K562 (cell line): Measurements from ENCODE around the gene RUNDC1.

Experiments used
- SETDB1 ChIP-seq: IDR thresholded peaks from one replicate; pipeline ENCODE4 v1.6.1; 2012; ENCODE audit warnings: low read length, control low read depth, inconsistent platforms
- TF ChIP-seq, protein P1 (sequence below): fragments of 450-650 bp; formaldehyde crosslinking; conservative IDR thresholded peaks from 2 replicates; pipeline ENCODE4 v1.4.0; 2022; ENCODE audit warnings: mild to moderate bottlenecking, missing genetic modification characterization
- TF ChIP-seq, protein P2 (sequence below), 3 experiments: IDR thresholded peaks in 2 of 3; conservative IDR thresholded peaks in 1 of 3; 2 replicates each; pipeline ENCODE4 v1.5.1; 2011 to 2012; ENCODE audit warnings: low read length in 3 of 3, mild to moderate bottlenecking in 3 of 3, control low read depth in 2 of 3, improper control_type of control experiment in 1 of 3, inconsistent platforms in 1 of 3, low read depth in 1 of 3, mixed read lengths in 1 of 3, moderate library complexity in 1 of 3; ENCODE audit not compliant: insufficient read depth in 2 of 3
- TF ChIP-seq, protein P3 (sequence below): fragments of 450-650 bp; formaldehyde crosslinking; IDR thresholded peaks from 2 replicates; pipeline ENCODE4 v1.4.0; 2022; ENCODE audit warnings: missing genetic modification characterization

DNA sequence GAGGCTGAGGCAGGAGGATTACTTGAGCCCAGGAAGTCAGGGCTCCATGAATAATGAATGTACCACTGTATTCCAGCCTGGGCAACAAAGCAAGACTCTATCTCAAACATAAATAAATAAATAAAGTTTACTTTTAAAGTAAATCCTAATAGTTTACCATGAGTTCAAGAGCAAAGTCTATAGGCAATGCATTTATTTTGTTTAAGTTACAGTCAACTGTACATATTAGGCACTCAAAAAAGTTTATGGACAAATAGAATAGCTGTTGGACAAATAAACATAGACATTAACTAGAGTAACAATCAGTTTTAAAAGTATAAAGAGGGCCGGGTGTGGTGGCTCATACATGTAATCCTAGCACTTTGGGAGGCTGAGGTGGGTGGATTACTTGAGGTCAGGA is 12.4 kb upstream of the RUNDC1 start:
- TF ChIP-seq, protein P1, sequence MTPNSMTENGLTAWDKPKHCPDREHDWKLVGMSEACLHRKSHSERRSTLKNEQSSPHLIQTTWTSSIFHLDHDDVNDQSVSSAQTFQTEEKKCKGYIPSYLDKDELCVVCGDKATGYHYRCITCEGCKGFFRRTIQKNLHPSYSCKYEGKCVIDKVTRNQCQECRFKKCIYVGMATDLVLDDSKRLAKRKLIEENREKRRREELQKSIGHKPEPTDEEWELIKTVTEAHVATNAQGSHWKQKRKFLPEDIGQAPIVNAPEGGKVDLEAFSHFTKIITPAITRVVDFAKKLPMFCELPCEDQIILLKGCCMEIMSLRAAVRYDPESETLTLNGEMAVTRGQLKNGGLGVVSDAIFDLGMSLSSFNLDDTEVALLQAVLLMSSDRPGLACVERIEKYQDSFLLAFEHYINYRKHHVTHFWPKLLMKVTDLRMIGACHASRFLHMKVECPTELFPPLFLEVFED (CRISPR knock-in tag): no peak
- TF ChIP-seq, protein P2, sequence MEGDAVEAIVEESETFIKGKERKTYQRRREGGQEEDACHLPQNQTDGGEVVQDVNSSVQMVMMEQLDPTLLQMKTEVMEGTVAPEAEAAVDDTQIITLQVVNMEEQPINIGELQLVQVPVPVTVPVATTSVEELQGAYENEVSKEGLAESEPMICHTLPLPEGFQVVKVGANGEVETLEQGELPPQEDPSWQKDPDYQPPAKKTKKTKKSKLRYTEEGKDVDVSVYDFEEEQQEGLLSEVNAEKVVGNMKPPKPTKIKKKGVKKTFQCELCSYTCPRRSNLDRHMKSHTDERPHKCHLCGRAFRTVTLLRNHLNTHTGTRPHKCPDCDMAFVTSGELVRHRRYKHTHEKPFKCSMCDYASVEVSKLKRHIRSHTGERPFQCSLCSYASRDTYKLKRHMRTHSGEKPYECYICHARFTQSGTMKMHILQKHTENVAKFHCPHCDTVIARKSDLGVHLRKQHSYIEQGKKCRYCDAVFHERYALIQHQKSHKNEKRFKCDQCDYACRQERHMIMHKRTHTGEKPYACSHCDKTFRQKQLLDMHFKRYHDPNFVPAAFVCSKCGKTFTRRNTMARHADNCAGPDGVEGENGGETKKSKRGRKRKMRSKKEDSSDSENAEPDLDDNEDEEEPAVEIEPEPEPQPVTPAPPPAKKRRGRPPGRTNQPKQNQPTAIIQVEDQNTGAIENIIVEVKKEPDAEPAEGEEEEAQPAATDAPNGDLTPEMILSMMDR (IDR thresholded peaks at IDR 0.05 in 2 of 3, conservative IDR thresholded peaks at IDR 0.05 in 1 of 3; ENCODE audit: insufficient read depth in 2 of 3, low read depth in 1 of 3, low read length in 3 of 3): no peak
- no peak for TF ChIP-seq SETDB1
- TF ChIP-seq, protein P3, sequence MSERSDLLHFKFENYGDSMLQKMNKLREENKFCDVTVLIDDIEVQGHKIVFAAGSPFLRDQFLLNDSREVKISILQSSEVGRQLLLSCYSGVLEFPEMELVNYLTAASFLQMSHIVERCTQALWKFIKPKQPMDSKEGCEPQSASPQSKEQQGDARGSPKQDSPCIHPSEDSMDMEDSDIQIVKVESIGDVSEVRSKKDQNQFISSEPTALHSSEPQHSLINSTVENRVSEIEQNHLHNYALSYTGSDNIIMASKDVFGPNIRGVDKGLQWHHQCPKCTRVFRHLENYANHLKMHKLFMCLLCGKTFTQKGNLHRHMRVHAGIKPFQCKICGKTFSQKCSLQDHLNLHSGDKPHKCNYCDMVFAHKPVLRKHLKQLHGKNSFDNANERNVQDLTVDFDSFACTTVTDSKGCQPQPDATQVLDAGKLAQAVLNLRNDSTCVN (CRISPR knock-in tag): no peak
